ENCODE measurements around the gene MACROH2A2.

DNA sequence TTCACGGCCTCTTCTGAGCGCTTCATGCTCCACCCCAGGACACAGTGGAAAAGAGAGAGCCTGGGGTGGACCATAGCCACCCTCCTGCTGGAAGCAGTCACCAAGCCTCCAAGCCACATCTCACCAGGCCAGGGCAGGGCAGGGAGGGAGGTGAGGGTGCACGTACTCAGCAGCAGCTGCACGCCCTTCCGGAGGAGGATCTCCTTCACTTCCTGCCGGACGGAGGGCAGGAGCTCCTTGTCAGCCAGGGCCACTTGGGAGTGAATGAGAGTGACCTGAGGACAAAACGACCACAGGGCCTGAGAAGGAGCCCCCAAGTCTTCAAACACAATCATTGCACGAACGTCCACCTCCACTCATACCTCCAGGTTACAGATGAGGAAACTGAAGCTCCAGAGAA, 65.0 kb downstream of the MACROH2A2 start:
- TF ChIP-seq CEBPB (IDR thresholded peaks at IDR 0.05; ENCODE audit: low read depth, low read length) (no peak), SMC3 (IDR thresholded peaks at IDR 0.05; ENCODE audit: low read depth, low read length) (no peak), MAZ (IDR thresholded peaks at IDR 0.05; ENCODE audit: borderline replicate concordance, low read depth, low read length) (no peak), POLR2A (IDR thresholded peaks at IDR 0.05; ENCODE audit: low read depth, low read length) (no peak), CTCF (conservative IDR thresholded peaks at IDR 0.05; ENCODE audit: low read depth, low read length) (no peak), MXI1 (IDR thresholded peaks at IDR 0.05; ENCODE audit: borderline replicate concordance, low read depth, low read length) (no peak), RCOR1 (IDR thresholded peaks at IDR 0.05; ENCODE audit: insufficient replicate concordance, low read length) (no peak)
